Glomerular visceral epithelial cell (primary cell): Measurements from ENCODE around the gene KRT84.
"Not testable (repeated sequence)": the region's sequence is repeated elsewhere in the genome, so short reads cannot be mapped to it uniquely, and the experiment has no call there.

Source experiments
- DNase-seq: peaks from one replicate; pipeline ENCODE4 v3.0.0-alpha.2; 2016; ENCODE audit errors: extremely low spot score

The KRT84 gene

GRCh38 chr12:52360106-52360662 lies 25.3 kb downstream of the KRT84 start:
- DNase-seq: no peak

GRCh38 chr12:52359621-52360061 lies 25.8 kb downstream of the KRT84 start:
- no peak for DNase-seq

GRCh38 chr12:52358575-52359350 lies 26.7 kb downstream of the KRT84 start:
- DNase-seq: peak; percentile 24

GRCh38 chr12:52356762-52357580 lies 28.5 kb downstream of the KRT84 start:
- no peak for DNase-seq

GRCh38 chr12:52356031-52356761 lies 29.3 kb downstream of the KRT84 start:
- no peak for DNase-seq

GRCh38 chr12:52355176-52355575 lies 30.3 kb downstream of the KRT84 start:
- no peak for DNase-seq

GRCh38 chr12:52354200-52354599 lies 31.3 kb downstream of the KRT84 start:
- DNase-seq: no peak

- DNase-seq: no peak
Observed at GRCh38 chr12:52353766-52354165, 31.7 kb downstream of the KRT84 start.

GRCh38 chr12:52352951-52353350 lies 32.5 kb downstream of the KRT84 start:
- no peak for DNase-seq

GRCh38 chr12:52351196-52352059 lies 34.0 kb downstream of the KRT84 start:
- DNase-seq: no peak

- no peak for DNase-seq
Observed at GRCh38 chr12:52350786-52351185, 34.7 kb downstream of the KRT84 start.

- no peak for DNase-seq
Observed at GRCh38 chr12:52350021-52350620, 35.3 kb downstream of the KRT84 start.

- peak; percentile 62 for DNase-seq
Observed at GRCh38 chr12:52349196-52349595, 36.3 kb downstream of the KRT84 start.

- no peak for DNase-seq
Observed at GRCh38 chr12:52347551-52348510, 37.6 kb downstream of the KRT84 start.

- no peak for DNase-seq
Observed at GRCh38 chr12:52347016-52347415, 38.4 kb downstream of the KRT84 start.

GRCh38 chr12:52346593-52346992 lies 38.9 kb downstream of the KRT84 start:
- DNase-seq: no peak

- DNase-seq: not testable (repeated sequence)
Observed at GRCh38 chr12:52345041-52345440, 40.4 kb downstream of the KRT84 start.

GRCh38 chr12:52344111-52344510 lies 41.3 kb downstream of the KRT84 start:
- DNase-seq: no peak

GRCh38 chr12:52343550-52343949 lies 41.9 kb downstream of the KRT84 start:
- DNase-seq: no peak
